HUES6 (cell line): Measurements from ENCODE around the gene TSEN34.
"Not testable (repeated sequence)": the region's sequence is repeated elsewhere in the genome, so short reads cannot be mapped to it uniquely, and the experiment has no call there.

ENCODE experiments used
- H3K27ac ChIP-seq: 2 replicates; pipeline ENCODE4 v1.7.0; 2013; ENCODE audit warnings: low read depth, mild to moderate bottlenecking, low read length, inconsistent platforms
- H3K27me3 ChIP-seq: 2 replicates; pipeline ENCODE4 v1.6.1; 2013; ENCODE audit warnings: low read length; ENCODE audit not compliant: control insufficient read depth, insufficient read depth
- H3K36me3 ChIP-seq: 2 replicates; pipeline ENCODE4 v1.6.1; 2013; ENCODE audit warnings: low read length; ENCODE audit not compliant: control insufficient read depth, insufficient read depth
- H3K4me1 ChIP-seq: 2 replicates; pipeline ENCODE4 v1.6.1; 2013; ENCODE audit warnings: low read length; ENCODE audit not compliant: control insufficient read depth, insufficient read depth
- H3K4me3 ChIP-seq: 2 replicates; pipeline ENCODE4 v1.5.1; 2013; ENCODE audit warnings: low read depth, low read length
- H3K9ac ChIP-seq: one replicate; pipeline ENCODE4 v1.6.1; 2013; ENCODE audit warnings: mild to moderate bottlenecking, low read length
- H3K9me3 ChIP-seq: 2 replicates; pipeline ENCODE4 v1.6.1; 2013; ENCODE audit warnings: low read depth, low read length; ENCODE audit not compliant: control insufficient read depth, insufficient read depth

TSEN34 gene

DNA sequence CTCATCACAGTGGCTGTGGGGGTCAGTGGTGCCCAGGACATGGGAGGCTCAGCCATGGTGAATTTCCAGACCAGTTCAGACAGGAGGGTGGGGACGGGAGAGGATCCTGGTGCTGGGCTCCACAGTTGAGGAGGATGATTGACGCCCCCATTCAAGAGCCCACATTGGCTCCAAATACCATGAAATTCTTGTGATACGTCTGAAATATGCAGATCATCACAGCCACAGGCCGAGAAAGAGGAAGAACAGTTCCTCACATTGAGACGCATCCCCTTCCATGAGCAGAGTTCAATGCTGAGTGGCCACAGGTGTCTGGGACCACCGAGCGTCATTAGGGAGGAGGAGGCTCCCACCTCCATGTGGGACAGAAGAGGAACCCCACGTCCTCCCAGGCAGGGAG, 52.7 kb downstream of the TSEN34 start:
- H3K27me3 ChIP-seq, result not testable (repeated sequence)

More for the DNA sequence above, 52.7 kb downstream of the TSEN34 start:
- not testable (repeated sequence) for H3K36me3 ChIP-seq, H3K9ac ChIP-seq, H3K4me3 ChIP-seq, H3K4me1 ChIP-seq, H3K27ac ChIP-seq, H3K9me3 ChIP-seq
